Vagina (tissue), 2 donors: ENCODE data around the gene TRANK1. TPM values are rescaled to one million over a fixed set of nuclear protein-coding genes. Genes with fewer than 3 reads are reported as not detected.
"Not testable (repeated sequence)": the region's sequence is repeated elsewhere in the genome, so short reads cannot be mapped to it uniquely, and the experiment has no call there.

Experiments used
- DNase-seq, 2 donors: peaks; one replicate each; pipeline ENCODE4 v3.0.0-alpha.2; 2017; ENCODE audit errors: extremely low spot score in 2 of 2
- H3K27ac ChIP-seq: fragments of 200-600 bp; sonication (generic); one replicate; pipeline ENCODE4 v1.5.1; 2019
- H3K27me3 ChIP-seq: fragments of 200-600 bp; sonication (generic); one replicate; pipeline ENCODE4 v1.5.1; 2019
- H3K36me3 ChIP-seq, 2 donors: fragments of 200-600 bp; sonication (generic); one replicate each; pipeline ENCODE4 v1.5.1; 2017 to 2019
- H3K4me1 ChIP-seq: fragments of 200-600 bp; sonication (generic); one replicate; pipeline ENCODE4 v1.5.1; 2019
- H3K4me3 ChIP-seq, 2 donors: fragments of 200-600 bp; sonication (generic); 1 replicate in 1 of 2; 2 replicates in 1 of 2; pipeline ENCODE4 v1.5.1; 2016 to 2019
- H3K9me3 ChIP-seq: fragments of 200-600 bp; sonication (generic); one replicate; pipeline ENCODE4 v1.5.1; 2019
- POLR2A ChIP-seq, 2 donors: fragments of 450-650 bp; IDR thresholded peaks; one replicate each; pipeline ENCODE4 v1.6.1; 2017; ENCODE audit warnings: antibody characterized with exemption in 2 of 2, mild to moderate bottlenecking in 2 of 2, moderate library complexity in 2 of 2
- POLR2AphosphoS5 ChIP-seq, 2 donors: sonication (generic); formaldehyde crosslinking; IDR thresholded peaks; one replicate each; pipeline ENCODE4 v1.9.0; 2017; ENCODE audit warnings: antibody characterized with exemption in 2 of 2, mild to moderate bottlenecking in 2 of 2, low read depth in 1 of 2; ENCODE audit not compliant: insufficient read depth in 1 of 2
- intact Hi-C: fragments of 100-400 bp; cut with DNase I; formaldehyde crosslinking; loops from one replicate; pipeline ENCODE4 v1.15.1; 2023
- total RNA-seq: library from RNA; depleted of rRNA; stranded (reverse); fragments of >200 nt; gene quantifications from one replicate; pipeline ENCODE4 v1.2.3, GENCODE V29; 2016
- TF ChIP-seq, protein P1 (sequence below), 3 experiments: fragments of 450-650 bp in 2 of 3; fragments of 200-600 bp in 1 of 3; sonication (generic) in 1 of 3; IDR thresholded peaks; one replicate each; pipeline ENCODE4 v1.5.1; 2017 to 2019; ENCODE audit warnings: antibody characterized with exemption in 3 of 3, mild to moderate bottlenecking in 2 of 3, moderate library complexity in 2 of 3

Gene TRANK1
- total RNA-seq, 1 donor from 2014 or later = 17.7 TPM

DNA sequence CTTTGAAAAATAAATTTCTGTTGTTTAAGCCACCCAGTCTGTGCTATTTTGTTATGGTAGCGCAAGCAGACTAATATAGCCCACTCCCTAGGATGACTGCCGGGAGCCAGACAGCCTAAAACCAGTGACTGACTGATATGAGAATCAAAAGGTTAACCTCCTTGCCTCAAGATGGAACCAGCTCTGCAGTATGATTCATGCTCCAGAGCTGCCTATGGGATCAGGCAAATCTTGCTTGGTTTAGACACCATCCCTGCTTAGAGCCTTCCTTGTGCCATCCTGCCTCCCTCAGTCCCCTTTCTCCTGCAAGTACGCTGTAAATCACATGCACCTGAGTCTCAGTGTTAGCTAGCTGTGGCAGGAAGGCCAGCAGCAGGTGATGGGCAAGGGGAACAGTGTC lies 39.3 kb downstream of the TRANK1 start:
- peaks cover 0 to 4% of the 10 kb centered on the region in 2 donors for H3K36me3 ChIP-seq
- no peak overlapping the region for H3K27ac ChIP-seq
- no peaks in the 10 kb centered on the region for H3K9me3 ChIP-seq
- TF ChIP-seq POLR2A (IDR thresholded peaks at IDR 0.05) (no peak), POLR2AphosphoS5 (IDR thresholded peaks at IDR 0.05; ENCODE audit: insufficient read depth in 1 of 2, low read depth in 1 of 2) (no peak)
- TF ChIP-seq, protein P1, sequence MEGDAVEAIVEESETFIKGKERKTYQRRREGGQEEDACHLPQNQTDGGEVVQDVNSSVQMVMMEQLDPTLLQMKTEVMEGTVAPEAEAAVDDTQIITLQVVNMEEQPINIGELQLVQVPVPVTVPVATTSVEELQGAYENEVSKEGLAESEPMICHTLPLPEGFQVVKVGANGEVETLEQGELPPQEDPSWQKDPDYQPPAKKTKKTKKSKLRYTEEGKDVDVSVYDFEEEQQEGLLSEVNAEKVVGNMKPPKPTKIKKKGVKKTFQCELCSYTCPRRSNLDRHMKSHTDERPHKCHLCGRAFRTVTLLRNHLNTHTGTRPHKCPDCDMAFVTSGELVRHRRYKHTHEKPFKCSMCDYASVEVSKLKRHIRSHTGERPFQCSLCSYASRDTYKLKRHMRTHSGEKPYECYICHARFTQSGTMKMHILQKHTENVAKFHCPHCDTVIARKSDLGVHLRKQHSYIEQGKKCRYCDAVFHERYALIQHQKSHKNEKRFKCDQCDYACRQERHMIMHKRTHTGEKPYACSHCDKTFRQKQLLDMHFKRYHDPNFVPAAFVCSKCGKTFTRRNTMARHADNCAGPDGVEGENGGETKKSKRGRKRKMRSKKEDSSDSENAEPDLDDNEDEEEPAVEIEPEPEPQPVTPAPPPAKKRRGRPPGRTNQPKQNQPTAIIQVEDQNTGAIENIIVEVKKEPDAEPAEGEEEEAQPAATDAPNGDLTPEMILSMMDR (IDR thresholded peaks at IDR 0.05) = no peak
- intact Hi-C loops = no loop called here
- DNase-seq = peak; percentile 64 to 88
- no peak overlapping the region for H3K4me3 ChIP-seq
- H3K27me3 ChIP-seq = no peaks in the 10 kb centered on the region
- H3K4me1 ChIP-seq = peaks cover 29% of the 10 kb centered on the region

GRCh38 chr3:36904641-36905040 lies 40.2 kb downstream of the TRANK1 start:
- Histone ChIP-seq H3K36me3 (peaks cover 0 to 4% of the 10 kb centered on the region in 2 donors), H3K27ac (no peak overlapping the region), H3K4me1 (peaks cover 29% of the 10 kb centered on the region), H3K9me3 (no peaks in the 10 kb centered on the region), H3K4me3 (no peak overlapping the region), H3K27me3 (no peaks in the 10 kb centered on the region)
- TF ChIP-seq, protein P1 (IDR thresholded peaks at IDR 0.05) = no peak
- TF ChIP-seq POLR2A (IDR thresholded peaks at IDR 0.05) (no peak), POLR2AphosphoS5 (IDR thresholded peaks at IDR 0.05; ENCODE audit: insufficient read depth in 1 of 2, low read depth in 1 of 2) (no peak)
- intact Hi-C loops = no loop called here
- DNase-seq = peak; percentile 61 to 71

DNA sequence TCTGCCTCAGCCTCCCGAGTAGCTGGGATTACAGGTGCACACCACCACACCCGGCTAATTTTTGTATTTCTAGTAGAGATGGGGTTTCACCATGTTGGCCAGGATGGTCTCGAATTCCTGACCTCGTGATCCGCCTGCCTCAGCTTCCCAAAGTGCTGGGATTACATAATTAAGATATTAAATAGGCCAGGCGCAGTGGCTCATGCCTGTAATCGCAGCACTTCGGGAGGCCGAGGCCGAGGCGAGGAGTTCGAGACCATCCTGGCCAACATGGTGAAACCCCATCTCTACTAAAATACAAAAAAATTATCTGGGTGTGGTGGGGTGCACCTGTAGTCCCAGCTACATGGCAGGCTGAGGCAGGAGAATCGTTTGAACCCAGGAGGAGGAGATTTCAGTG lies 40.8 kb downstream of the TRANK1 start:
- H3K27ac ChIP-seq, H3K36me3 ChIP-seq, H3K4me3 ChIP-seq, H3K27me3 ChIP-seq, H3K9me3 ChIP-seq, intact Hi-C loops: not testable (repeated sequence)
- peaks cover 29% of the 10 kb centered on the region for H3K4me1 ChIP-seq
- DNase-seq = peak; percentile 34 to 40

DNA sequence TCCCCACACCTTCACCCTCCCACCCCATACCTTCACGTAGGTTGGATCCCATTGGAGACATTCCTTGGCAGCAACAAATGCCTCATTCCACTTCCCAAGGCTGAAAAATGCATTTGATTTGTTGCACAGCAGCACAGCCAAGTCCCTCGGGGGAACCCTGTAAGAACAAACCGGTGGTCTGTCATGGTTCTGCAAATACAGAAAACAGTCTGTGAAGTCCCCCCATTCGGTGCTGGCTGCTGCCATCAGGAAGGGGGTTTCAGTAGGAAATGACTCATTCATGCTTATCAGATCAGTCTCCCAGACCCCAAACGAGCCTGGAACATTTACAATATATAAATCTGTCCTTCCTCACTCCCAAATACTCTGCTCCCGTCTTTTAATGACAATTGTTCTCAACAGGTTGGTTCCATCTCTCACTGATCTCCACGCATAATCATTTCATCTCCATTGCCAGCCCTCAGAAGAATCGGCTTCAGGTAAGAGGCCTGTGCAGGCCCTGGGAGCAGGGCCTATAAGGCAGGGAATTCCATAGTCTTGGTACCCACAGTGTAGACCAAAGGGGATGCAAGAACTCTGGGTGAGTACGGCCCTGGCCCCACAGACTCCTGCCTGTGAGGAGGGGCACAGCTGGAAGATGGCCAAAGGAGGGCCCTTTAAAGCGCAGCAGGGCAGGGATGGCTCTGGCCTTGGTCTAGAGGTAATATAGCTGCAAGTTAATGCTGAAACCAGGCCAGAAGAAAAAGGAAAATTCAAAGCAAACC lies 41.6 kb downstream of the TRANK1 start:
- no peak overlapping the region for H3K27ac ChIP-seq
- no peaks in the 10 kb centered on the region for H3K27me3 ChIP-seq
- DNase-seq = peak; percentile 70 to 88
- no peak overlapping the region for H3K4me3 ChIP-seq
- H3K9me3 ChIP-seq = no peaks in the 10 kb centered on the region
- peaks cover 21% of the 10 kb centered on the region for H3K4me1 ChIP-seq
- intact Hi-C loops = no loop called here
- TF ChIP-seq POLR2AphosphoS5 (IDR thresholded peaks at IDR 0.05; ENCODE audit: insufficient read depth in 1 of 2, low read depth in 1 of 2) = no peak
- no peak for TF ChIP-seq POLR2A (IDR thresholded peaks at IDR 0.05)
- TF ChIP-seq, protein P1 (IDR thresholded peaks at IDR 0.05) = no peak
- peaks cover 0 to 10% of the 10 kb centered on the region in 2 donors for H3K36me3 ChIP-seq

GRCh38 chr3:36901588-36901987 lies 43.3 kb downstream of the TRANK1 start:
- no peak overlapping the region for H3K27ac ChIP-seq
- TF ChIP-seq, protein P1 (IDR thresholded peaks at IDR 0.05) = no peak
- TF ChIP-seq POLR2AphosphoS5 (IDR thresholded peaks at IDR 0.05; ENCODE audit: insufficient read depth in 1 of 2, low read depth in 1 of 2) (no peak), POLR2A (IDR thresholded peaks at IDR 0.05) (no peak)
- intact Hi-C loops = no loop called here
- DNase-seq = peak in 1 of 2 donors; percentile 6
- H3K9me3 ChIP-seq = no peaks in the 10 kb centered on the region
- H3K4me3 ChIP-seq = no peak overlapping the region
- H3K27me3 ChIP-seq = no peaks in the 10 kb centered on the region
- peaks cover 6% of the 10 kb centered on the region for H3K4me1 ChIP-seq
- H3K36me3 ChIP-seq = peaks cover 0 to 16% of the 10 kb centered on the region in 2 donors
